Tibial artery (tissue), 4 donors: ENCODE results near the gene RHOV.

Source experiments
- DNase-seq, 2 donors: peaks; one replicate each; pipeline ENCODE4 v3.0.0-alpha.2; 2019
- H3K27ac ChIP-seq, 2 donors: fragments of 200-600 bp; sonication (generic) in 1 of 2; 1 replicate in 1 of 2; 2 replicates in 1 of 2; pipeline ENCODE4 v1.5.1; 2018 to 2019; ENCODE audit warnings: mild to moderate bottlenecking in 1 of 2
- H3K27me3 ChIP-seq, 2 donors: fragments of 200-600 bp; sonication (generic) in 1 of 2; one replicate each; pipeline versions ENCODE4 v1.5.1 to v1.6.0; 2016 to 2019
- H3K36me3 ChIP-seq, 3 donors: fragments of 200-600 bp; sonication (generic) in 2 of 3; one replicate each; pipeline ENCODE4 v1.5.1; 2016 to 2019; ENCODE audit warnings: mild to moderate bottlenecking in 2 of 3
- H3K4me1 ChIP-seq, 4 donors: fragments of 200-600 bp; sonication (generic) in 2 of 4; 1 replicate in 3 of 4; 2 replicates in 1 of 4; pipeline ENCODE4 v1.5.1; 2016 to 2019
- H3K4me3 ChIP-seq, 2 donors: fragments of 200-600 bp; sonication (generic) in 1 of 2; 1 replicate in 1 of 2; 2 replicates in 1 of 2; pipeline ENCODE4 v1.5.1; 2018 to 2019; ENCODE audit warnings: mild to moderate bottlenecking in 2 of 2
- H3K9me3 ChIP-seq, 3 donors: fragments of 200-600 bp; sonication (generic) in 1 of 3; one replicate each; pipeline ENCODE4 v1.5.1; 2016 to 2019
- CTCF ChIP-seq, 2 experiments: fragments of 200-600 bp in 1 of 2; fragments of 450-650 bp in 1 of 2; IDR thresholded peaks; one replicate each; pipeline ENCODE4 v1.5.1; 2017 to 2019; ENCODE audit warnings: antibody characterized with exemption in 2 of 2, mild to moderate bottlenecking in 1 of 2, moderate library complexity in 1 of 2
- intact Hi-C: fragments of 100-400 bp; cut with DNase I; formaldehyde crosslinking; loops from one replicate; pipeline ENCODE4 v1.15.0; 2023; ENCODE audit warnings: low total_unique reads

The RHOV gene

GRCh38 chr15:40846841-40847222, 27.2 kb downstream of the RHOV start:
- no peak for DNase-seq
- H3K9me3 ChIP-seq, result no peaks in the 10 kb centered on the region
- no peaks in the 10 kb centered on the region for H3K36me3 ChIP-seq
- H3K27me3 ChIP-seq, result peaks cover 0 to 39% of the 10 kb centered on the region in 2 donors
- intact Hi-C loops, result no loop called here
- TF ChIP-seq CTCF (IDR thresholded peaks at IDR 0.05), result no peak
- no peak overlapping the region for H3K4me3 ChIP-seq
- no peak overlapping the region for H3K27ac ChIP-seq
- peaks cover 0 to 24% (median 14%) of the 10 kb centered on the region in 4 donors for H3K4me1 ChIP-seq

GRCh38 chr15:40845511-40846284, 28.3 kb downstream of the RHOV start:
- intact Hi-C loops, result no loop called here
- TF ChIP-seq CTCF (IDR thresholded peaks at IDR 0.05), result no peak
- no peaks in the 10 kb centered on the region for H3K9me3 ChIP-seq
- H3K4me1 ChIP-seq, result peaks cover 0 to 24% (median 14%) of the 10 kb centered on the region in 4 donors
- H3K4me3 ChIP-seq, result no peak overlapping the region
- no peak for DNase-seq
- no peak overlapping the region for H3K27ac ChIP-seq
- H3K36me3 ChIP-seq, result no peaks in the 10 kb centered on the region
- peaks cover 0 to 43% of the 10 kb centered on the region in 2 donors for H3K27me3 ChIP-seq

GRCh38 chr15:40845036-40845435, 29.0 kb downstream of the RHOV start:
- intact Hi-C loops, result no loop called here
- TF ChIP-seq CTCF (IDR thresholded peaks at IDR 0.05), result no peak
- Histone ChIP-seq H3K36me3 (no peaks in the 10 kb centered on the region), H3K4me1 (peaks cover 0 to 24% (median 14%) of the 10 kb centered on the region in 4 donors), H3K27ac (no peak overlapping the region), H3K9me3 (no peaks in the 10 kb centered on the region), H3K27me3 (peaks cover 0 to 43% of the 10 kb centered on the region in 2 donors), H3K4me3 (peak overlapping the region in 1 of 2 donors; percentile 54)
- DNase-seq, result no peak

- no peak for TF ChIP-seq CTCF (IDR thresholded peaks at IDR 0.05)
- intact Hi-C loops, result no loop called here
- Histone ChIP-seq H3K4me3 (peak overlapping the region; percentile 39 to 54), H3K4me1 (peaks cover 0 to 24% (median 14%) of the 10 kb centered on the region in 4 donors), H3K27me3 (peaks cover 0 to 43% of the 10 kb centered on the region in 2 donors), H3K27ac (no peak overlapping the region), H3K36me3 (no peaks in the 10 kb centered on the region), H3K9me3 (no peaks in the 10 kb centered on the region)
- DNase-seq, result no peak
Measured at GRCh38 chr15:40844696-40845030, 29.4 kb downstream of the RHOV start.

- Histone ChIP-seq H3K27me3 (peaks cover 0 to 43% of the 10 kb centered on the region in 2 donors), H3K36me3 (no peaks in the 10 kb centered on the region), H3K27ac (no peak within 1 kb of the TSS), H3K4me3 (peak within 1 kb of the TSS; percentile 39 to 54), H3K4me1 (peaks cover 0 to 24% (median 14%) of the 10 kb centered on the region in 4 donors), H3K9me3 (no peaks in the 10 kb centered on the region)
- TF ChIP-seq CTCF (IDR thresholded peaks at IDR 0.05), result no peak
- DNase-seq, result no peak
- intact Hi-C loops, result no loop called here
Measured at GRCh38 chr15:40843885-40844695, 29.9 kb downstream of the RHOV start, which contains the start of gene SPINT1. TSS of gene SPINT1 (plus strand) at chr15:40844048. CDS start at chr15:40844555, 507 bp downstream.
